Smooth muscle cell (in vitro differentiated cells): ENCODE measurements around the gene CASTOR1. TPM values are rescaled to one million over a fixed set of nuclear protein-coding genes. Genes with fewer than 3 reads are reported as not detected.

Experiments
- DNase-seq: peaks from one replicate; lab custom pipeline; 2025; ENCODE audit not compliant: unreplicated experiment; lab: John Stamatoyannopoulos, UW
- H2AFZ ChIP-seq: fragments of 200-600 bp; sonication (generic); 2 replicates; pipeline ENCODE4 v1.6.0; 2016; ENCODE audit warnings: antibody characterized with exemption, low read depth, mild to moderate bottlenecking
- H3F3A ChIP-seq: fragments of 200-600 bp; sonication (generic); 2 replicates; pipeline ENCODE4 v1.6.0; 2017; ENCODE audit warnings: antibody characterized with exemption, low read depth
- H3K27ac ChIP-seq: fragments of 200-600 bp; sonication (generic); 2 replicates; pipeline ENCODE4 v1.5.1; 2016; ENCODE audit warnings: low read depth, mild to moderate bottlenecking
- H3K27me3 ChIP-seq: fragments of 200-600 bp; sonication (generic); 2 replicates; pipeline ENCODE4 v1.6.1; 2016; ENCODE audit warnings: low read depth, mild to moderate bottlenecking
- H3K36me3 ChIP-seq: fragments of 200-600 bp; sonication (generic); 2 replicates; pipeline ENCODE4 v1.5.1; 2016; ENCODE audit warnings: low read depth
- H3K4me1 ChIP-seq: fragments of 200-600 bp; sonication (generic); 2 replicates; pipeline ENCODE4 v1.5.1; 2016; ENCODE audit warnings: low read depth
- H3K4me2 ChIP-seq: fragments of 200-600 bp; sonication (generic); 2 replicates; pipeline ENCODE4 v1.6.0; 2016; ENCODE audit warnings: mild to moderate bottlenecking
- H3K4me3 ChIP-seq: fragments of 200-600 bp; sonication (generic); 2 replicates; pipeline ENCODE4 v1.5.1; 2016; ENCODE audit warnings: mild to moderate bottlenecking
- H3K79me2 ChIP-seq: fragments of 200-600 bp; sonication (generic); 2 replicates; pipeline ENCODE4 v1.6.0; 2016; ENCODE audit warnings: low read depth, mild to moderate bottlenecking
- H3K9ac ChIP-seq: fragments of 200-600 bp; sonication (generic); 2 replicates; pipeline ENCODE4 v1.6.0; 2016; ENCODE audit warnings: low read depth
- H3K9me3 ChIP-seq: fragments of 200-600 bp; sonication (generic); replicated peaks from 2 replicates; pipeline ENCODE4 v1.5.1; 2016; ENCODE audit warnings: low read depth
- H4K20me1 ChIP-seq: fragments of 200-600 bp; sonication (generic); 2 replicates; pipeline ENCODE4 v1.6.0; 2016; ENCODE audit warnings: low read depth
- CTCF ChIP-seq: fragments of 200-600 bp; sonication (generic); IDR thresholded peaks from 2 replicates; pipeline ENCODE4 v1.5.1; 2017; ENCODE audit warnings: borderline replicate concordance, mild to moderate bottlenecking, antibody characterized with exemption; ENCODE audit not compliant: insufficient read depth, poor library complexity, severe bottlenecking
- WGBS: methylation state at CpG from one replicate; pipeline ENCODE4 v1.1.7; 2016; ENCODE audit warnings: low lambda C conversion rate; 5-methylcytosine and 5-hydroxymethylcytosine counted together
- polyA plus RNA-seq: library from polyadenylated mRNA; unstranded; fragments of >200 nt; fragmentation: Nextera tagmentation; extraction: Ambion mirVana; gene quantifications from 2 replicates; pipeline ENCODE4 v1.2.1, GENCODE V29; 2016
- total RNA-seq: library from RNA; depleted of rRNA; stranded (reverse); fragments of >200 nt; gene quantifications from 2 replicates; pipeline ENCODE4 v1.2.3, GENCODE V29; 2014

CASTOR1 gene
- total and polyA plus RNA-seq, 2 experiments from 2014 or later = 9.8 to 21.8 TPM

- peak overlapping the region; percentile 74 for H3K27ac ChIP-seq
- 79% methylated on average over 6 of the region's 8 CpGs for WGBS
- H4K20me1 ChIP-seq = peaks cover 99% of the 10 kb centered on the region
- H3K36me3 ChIP-seq = no peaks in the 10 kb centered on the region
- no peaks in the 10 kb centered on the region for H3K27me3 ChIP-seq
- H3K4me2 ChIP-seq = no peak overlapping the region
- no peak for TF ChIP-seq CTCF
- H3F3A ChIP-seq = peaks cover 27% of the 10 kb centered on the region
- H3K79me2 ChIP-seq = peaks cover 93% of the 10 kb centered on the region
- peak overlapping the region; percentile 17 for H3K9ac ChIP-seq
- H3K4me3 ChIP-seq = no peak overlapping the region
- peaks cover 20% of the 10 kb centered on the region for H3K4me1 ChIP-seq
- no peak for DNase-seq
- H3K9me3 ChIP-seq = no peaks in the 10 kb centered on the region
- H2AFZ ChIP-seq = no peak overlapping the region
Measured at GRCh38 chr22:30313527-30314363, 24.4 kb upstream of the CASTOR1 start.

- peaks cover 27% of the 10 kb centered on the region for H3F3A ChIP-seq
- WGBS = 34% methylated on average over 6 of the region's 6 CpGs
- H3K9ac ChIP-seq = peak overlapping the region; percentile 6
- H3K9me3 ChIP-seq = no peaks in the 10 kb centered on the region
- H2AFZ ChIP-seq = no peak overlapping the region
- no peaks in the 10 kb centered on the region for H3K27me3 ChIP-seq
- peak overlapping the region; percentile 62 for H3K27ac ChIP-seq
- DNase-seq = no peak
- H3K79me2 ChIP-seq = peaks cover 93% of the 10 kb centered on the region
- no peak for TF ChIP-seq CTCF
- H3K4me2 ChIP-seq = peak overlapping the region; percentile 53
- H3K4me3 ChIP-seq = no peak overlapping the region
- H4K20me1 ChIP-seq = peaks cover 99% of the 10 kb centered on the region
- peaks cover 20% of the 10 kb centered on the region for H3K4me1 ChIP-seq
- no peaks in the 10 kb centered on the region for H3K36me3 ChIP-seq
Measured at GRCh38 chr22:30312053-30312452, 22.7 kb upstream of the CASTOR1 start.

DNA sequence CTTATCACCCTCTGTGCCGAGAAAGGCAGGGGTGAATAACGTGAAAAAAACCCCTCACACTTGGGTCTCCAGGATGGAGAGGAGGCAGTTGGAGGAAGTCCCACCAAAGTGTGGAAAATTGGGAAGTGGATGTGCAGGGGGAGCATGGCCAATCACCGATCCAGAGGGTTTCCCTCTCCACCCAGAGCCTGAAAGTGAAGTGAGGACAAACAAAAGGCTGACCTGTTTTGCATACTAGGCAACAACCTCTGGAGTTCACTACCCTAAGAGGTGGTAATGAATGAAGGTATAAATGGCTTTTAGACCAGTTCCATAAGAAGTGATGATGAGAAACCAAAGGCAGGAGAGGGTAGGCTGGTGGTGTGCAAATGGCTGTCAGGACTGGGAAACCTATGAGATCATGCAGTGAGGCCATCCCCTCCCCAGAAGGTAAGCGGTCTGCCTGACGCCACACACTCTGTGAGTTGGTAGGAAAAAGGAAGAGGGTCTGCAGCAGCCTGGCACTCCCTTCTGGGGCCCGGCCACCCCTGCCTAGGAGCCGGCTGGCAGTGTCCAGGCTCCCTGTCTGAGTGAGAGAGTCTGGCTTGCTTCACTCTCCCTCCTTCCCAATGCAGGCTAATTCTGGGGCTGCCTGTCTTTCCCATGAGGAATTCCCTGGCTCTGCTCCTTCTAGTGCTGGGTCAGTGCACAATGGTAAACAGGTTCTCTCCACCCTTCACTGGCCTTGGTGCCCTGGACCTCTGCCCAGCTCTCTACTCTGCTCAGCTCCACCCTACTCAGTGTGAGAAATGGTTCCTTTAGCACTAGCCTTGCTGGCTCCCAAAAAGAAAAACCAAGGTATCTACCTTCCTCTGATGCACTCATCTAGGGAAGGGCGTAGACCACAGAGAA, 21.8 kb upstream of the CASTOR1 start:
- DNase-seq = no peak
- no peaks in the 10 kb centered on the region for H3K36me3 ChIP-seq
- peak overlapping the region; percentile 62 for H3K27ac ChIP-seq
- peaks cover 93% of the 10 kb centered on the region for H3K79me2 ChIP-seq
- H2AFZ ChIP-seq = no peak overlapping the region
- peaks cover 20% of the 10 kb centered on the region for H3K4me1 ChIP-seq
- WGBS = 65% methylated on average over 8 of the region's 8 CpGs
- H3K4me2 ChIP-seq = peak overlapping the region; percentile 45
- TF ChIP-seq CTCF = no peak
- peaks cover 99% of the 10 kb centered on the region for H4K20me1 ChIP-seq
- H3K9ac ChIP-seq = peak overlapping the region; percentile 4
- H3K27me3 ChIP-seq = no peaks in the 10 kb centered on the region
- H3K4me3 ChIP-seq = no peak overlapping the region
- no peaks in the 10 kb centered on the region for H3K9me3 ChIP-seq
- H3F3A ChIP-seq = peaks cover 25% of the 10 kb centered on the region
